Measurements from ENCODE around the gene MEPCE.

The MEPCE gene

DNA sequence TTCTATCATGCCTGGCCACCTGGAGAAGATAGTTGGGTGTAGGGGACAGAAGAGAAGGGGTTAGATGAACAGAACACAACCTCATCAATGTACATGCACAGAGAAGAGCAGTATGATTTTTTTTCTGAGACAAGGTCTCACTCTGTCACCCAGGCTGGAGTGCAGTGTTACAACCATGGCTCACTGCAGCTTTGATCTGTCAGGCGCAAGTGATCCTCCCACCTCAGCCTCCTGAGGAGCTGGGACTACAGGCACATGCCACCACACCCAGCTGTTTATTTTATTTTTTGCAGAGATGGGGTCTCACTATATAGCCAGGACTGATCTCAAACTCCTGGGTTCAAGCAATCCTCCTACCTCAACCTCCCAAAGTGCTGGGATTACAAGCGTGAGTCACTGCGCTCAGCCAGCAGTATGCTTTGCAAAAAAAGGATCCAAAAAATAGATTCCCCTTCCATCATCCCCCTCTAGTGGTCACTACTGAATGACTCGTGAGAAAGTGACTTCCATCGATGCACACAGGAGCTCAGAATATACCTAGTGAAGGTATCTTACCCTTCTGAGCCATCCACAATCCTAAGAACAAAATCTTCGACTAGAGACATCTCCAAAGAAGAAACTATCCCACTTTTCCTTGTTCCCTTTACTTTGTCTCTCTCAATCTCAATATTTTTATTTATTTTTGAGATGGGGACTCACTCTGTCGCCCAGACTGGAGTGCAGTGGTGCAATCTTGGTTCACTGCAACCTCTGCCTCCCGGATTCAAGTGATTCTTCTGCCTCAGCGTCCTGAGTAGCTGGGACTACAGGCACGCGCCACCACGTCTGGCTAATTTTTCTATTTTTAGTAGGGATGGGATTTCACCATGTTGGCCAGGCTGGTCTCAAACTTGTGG lies 22.1 kb upstream of the MEPCE start:
- peak; percentile 4 for DNase-seq

DNA sequence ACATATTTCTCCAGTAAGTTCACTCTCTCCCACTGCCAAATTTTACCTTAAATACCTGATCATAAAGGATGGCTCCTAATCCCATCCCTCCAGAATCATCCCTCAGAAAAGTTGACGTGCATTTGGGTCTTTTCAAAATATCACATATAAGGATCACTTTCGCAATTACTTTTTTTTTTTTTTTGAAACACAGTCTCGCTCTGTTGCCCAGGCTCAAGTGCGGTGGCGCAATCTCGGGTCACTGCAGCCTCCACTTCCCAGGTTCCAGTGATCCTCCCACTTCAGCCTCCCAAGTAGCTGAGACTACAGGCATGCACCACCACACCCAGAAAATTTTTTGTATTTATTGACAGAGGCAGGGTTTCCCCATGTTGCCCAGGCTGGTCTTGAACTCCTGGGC lies 18.5 kb upstream of the MEPCE start:
- DNase-seq, result no peak

DNA sequence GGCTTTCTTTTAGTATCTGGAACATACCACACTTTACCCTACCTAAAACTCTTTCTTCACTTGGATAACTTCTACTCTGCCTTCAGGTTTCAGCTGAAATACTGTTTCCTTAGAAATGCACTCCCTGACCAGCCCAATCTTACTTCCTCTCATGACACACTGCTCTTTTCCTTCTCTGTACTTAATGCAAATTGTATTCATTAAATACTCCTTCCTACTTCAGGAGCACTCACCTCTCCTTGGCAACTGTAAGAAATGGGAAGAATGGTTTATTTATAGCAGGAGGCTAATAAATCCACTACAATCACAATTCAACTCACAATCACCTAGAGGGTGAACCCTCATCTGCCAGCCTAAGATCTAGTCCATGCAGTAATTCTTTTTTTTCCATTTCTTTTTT lies 16.3 kb upstream of the MEPCE start:
- no peak for DNase-seq

GRCh38 chr7:100413889-100414288 lies 15.7 kb upstream of the MEPCE start:
- no peak for DNase-seq

- no peak for DNase-seq
These were observed 14.2 kb upstream of the MEPCE start for GRCh38 chr7:100415448-100415847.

- no peak for DNase-seq
These were observed 10.5 kb upstream of the MEPCE start for GRCh38 chr7:100418930-100419659.

GRCh38 chr7:100419660-100420226 lies 9.9 kb upstream of the MEPCE start:
- no peak for DNase-seq

- no peak for DNase-seq
These were observed 6.3 kb upstream of the MEPCE start for GRCh38 chr7:100423315-100423714.

DNA sequence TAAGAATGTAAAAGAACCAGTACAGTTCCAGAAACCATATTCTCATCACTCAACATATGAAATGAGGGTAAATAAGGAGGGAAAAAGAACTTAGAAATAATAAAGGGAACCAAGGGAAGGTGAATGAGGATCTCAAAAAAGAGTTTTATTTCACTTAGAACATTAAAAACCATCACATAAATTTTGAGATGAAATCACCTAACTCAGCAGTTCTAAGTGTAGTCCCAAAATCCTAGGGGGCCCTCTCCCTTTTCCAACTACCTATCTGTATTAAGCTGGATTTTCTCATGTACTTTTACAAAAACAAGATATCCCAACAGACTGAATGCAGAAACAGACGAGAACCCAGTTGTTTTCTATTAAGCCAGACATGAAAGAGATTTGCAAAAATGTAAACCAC lies 4.3 kb upstream of the MEPCE start:
- DNase-seq, result no peak

DNA sequence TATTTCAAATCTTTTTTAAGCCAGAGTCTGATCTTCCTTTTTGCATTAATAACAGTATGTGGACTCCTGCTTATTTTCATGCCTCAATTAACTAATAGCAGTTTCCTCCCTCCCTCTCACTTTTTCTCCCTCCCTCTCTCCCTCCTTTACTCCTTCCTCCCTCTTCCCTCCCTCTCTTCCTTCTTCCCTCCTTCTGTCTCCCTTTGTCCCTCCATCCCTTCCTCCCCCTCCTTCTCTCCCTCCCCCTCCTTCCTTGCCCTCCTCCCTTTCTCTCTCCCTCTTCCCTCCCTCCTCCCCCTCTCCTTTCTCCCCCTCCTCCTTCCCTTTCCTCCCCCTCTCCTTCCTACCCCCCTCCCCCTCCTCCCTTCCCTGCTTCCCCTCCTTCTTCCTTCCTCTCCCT lies 3.1 kb upstream of the MEPCE start:
- no peak for DNase-seq

DNA sequence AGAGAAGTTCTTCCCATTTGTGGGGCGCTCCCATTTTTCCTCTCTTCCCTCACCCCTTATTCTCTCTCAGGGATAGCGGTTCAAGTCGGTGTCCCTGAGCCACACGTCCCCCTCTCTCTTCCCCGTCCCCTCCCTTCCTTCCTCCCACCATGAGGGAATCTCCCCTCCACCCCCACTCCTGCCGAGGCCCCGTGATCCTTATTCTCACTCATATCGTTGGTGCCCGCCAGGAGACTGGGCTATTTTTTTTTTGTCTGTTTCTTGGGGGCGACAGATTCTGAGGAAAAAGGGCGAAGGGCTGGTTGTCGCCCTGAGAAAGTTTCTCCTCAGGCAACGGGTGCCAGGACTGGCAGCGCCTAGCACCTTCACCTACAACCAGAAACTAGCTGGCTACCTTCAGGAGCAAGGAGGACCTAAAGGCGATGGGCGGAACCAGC lies 1.9 kb upstream of the MEPCE start:
- DNase-seq, result no peak

DNA sequence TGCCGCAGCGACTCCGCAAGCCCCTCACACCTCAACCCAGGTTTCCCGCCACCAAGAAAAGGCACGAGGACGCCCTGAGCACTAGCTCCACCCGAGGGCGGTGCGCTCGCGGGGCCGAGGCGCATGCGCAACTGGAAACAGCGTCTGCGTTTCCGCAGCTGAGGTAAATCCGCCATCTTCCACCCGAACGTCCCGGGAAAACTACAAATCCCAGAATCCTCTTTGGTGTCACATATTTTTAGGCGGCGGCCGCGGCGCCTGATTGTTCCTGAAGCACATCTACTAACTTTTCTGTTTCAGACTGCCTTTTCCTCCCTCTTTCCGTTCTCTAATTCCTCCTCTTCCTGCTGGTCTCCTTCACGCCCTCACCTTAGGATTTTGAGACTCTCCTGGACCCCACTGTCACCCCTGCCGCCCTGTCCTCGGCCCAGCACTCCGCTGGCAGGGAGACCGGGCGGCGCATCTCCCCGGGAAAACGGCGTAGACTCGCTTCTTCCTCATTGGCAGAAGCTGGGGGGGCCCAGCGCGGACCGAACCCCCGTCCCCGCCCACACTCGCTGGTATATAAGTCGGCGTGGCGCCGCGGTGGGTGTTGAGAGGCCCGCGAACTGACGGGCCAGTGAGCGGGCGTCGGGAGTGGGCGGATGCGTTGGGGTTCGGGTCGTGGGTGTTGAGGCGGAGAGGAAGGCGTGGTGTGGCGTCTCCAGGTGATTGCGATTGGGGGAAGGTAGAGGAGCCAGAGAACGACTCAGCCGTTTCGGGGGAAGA lies 1.2 kb upstream of the MEPCE start, which contains the start of gene ZCWPW1:
Gene ZCWPW1, minus strand, starts transcription at position 505 of the 768 bp plus-strand sequence. CDS start 8,054 bp downstream, outside the sequence.
- peak; percentile 84 for DNase-seq

GRCh38 chr7:100428967-100429636 lies 529 bp upstream of the MEPCE start:
- DNase-seq, result peak; percentile 98

GRCh38 chr7:100430493-100431285 lies 1.1 kb downstream of the MEPCE start:
- DNase-seq, result no peak

DNA sequence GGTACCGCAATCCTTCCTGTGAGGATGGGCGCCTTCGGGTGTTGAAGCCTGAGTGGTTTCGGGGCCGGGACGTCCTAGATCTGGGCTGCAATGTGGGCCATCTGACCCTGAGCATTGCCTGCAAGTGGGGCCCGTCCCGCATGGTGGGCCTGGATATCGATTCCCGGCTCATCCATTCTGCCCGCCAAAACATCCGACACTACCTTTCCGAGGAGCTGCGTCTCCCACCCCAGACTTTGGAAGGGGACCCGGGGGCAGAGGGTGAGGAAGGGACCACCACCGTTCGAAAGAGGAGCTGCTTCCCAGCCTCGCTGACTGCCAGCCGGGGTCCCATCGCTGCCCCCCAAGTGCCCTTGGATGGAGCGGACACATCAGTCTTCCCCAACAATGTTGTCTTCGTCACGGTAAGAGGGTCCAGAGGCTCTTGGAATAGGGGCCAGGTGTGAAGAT lies 1.7 kb downstream of the MEPCE start:
- DNase-seq, result no peak

GRCh38 chr7:100432053-100432452 lies 2.4 kb downstream of the MEPCE start:
- DNase-seq, result no peak

DNA sequence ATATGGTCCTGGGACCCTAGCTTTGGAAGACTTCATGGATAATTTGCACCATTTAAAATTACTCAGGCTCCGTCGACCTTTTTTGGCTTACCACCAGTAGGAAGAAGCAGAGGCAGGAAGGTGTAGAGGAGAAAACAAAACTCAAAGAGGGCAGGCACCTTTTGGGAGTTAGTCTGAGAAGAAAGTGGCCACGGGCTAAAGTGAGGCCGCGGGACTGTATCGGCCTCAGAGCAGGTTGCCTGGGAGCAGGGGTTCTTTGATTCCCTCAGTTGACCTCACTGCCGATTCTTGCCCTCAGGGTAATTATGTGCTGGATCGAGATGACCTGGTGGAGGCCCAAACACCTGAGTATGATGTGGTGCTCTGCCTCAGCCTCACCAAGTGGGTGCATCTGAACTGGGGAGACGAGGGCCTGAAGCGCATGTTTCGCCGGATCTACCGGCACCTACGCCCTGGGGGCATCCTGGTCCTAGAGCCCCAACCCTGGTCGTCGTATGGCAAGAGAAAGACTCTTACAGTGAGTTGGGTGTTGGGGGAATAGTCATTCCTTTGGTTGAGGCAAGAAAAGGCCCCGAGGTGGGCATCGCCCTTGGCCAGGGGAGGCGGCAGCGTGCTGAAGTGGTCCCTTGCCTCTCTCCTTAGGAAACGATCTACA lies 3.1 kb downstream of the MEPCE start:
- no peak for DNase-seq

DNA sequence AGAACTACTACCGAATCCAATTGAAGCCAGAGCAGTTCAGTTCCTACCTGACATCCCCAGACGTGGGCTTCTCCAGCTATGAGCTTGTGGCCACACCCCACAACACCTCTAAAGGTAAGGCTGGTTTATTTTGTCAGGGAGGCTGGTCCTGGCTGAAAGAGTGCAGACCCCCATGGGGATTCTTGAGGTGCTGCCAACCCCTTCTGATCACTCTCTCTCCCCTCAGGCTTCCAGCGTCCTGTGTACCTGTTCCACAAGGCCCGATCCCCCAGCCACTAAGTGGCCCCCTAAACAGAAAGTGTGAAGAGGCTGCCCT lies 3.6 kb downstream of the MEPCE start:
- DNase-seq, result no peak

GRCh38 chr7:100433592-100434296 lies 4.1 kb downstream of the MEPCE start:
- no peak for DNase-seq

Data from NCI-H446 treated with DMSO at 0.1 percent for 48 hours (cell line).